Astrocyte (in vitro differentiated cells and primary cell): ENCODE results near the gene OXCT1. TPM values are rescaled to one million over a fixed set of nuclear protein-coding genes. Genes with fewer than 3 reads are reported as not detected.

Experiments used
- DNase-seq: peaks from one replicate; pipeline ENCODE4 v3.0.0-alpha.2; 2010; ENCODE audit warnings: low read depth
- FAIRE-seq: peaks from 2 replicates; lab custom pipeline; 2011; peaks lifted over from hg19 to GRCh38; lab: Jason Lieb, UNC
- H2AFZ ChIP-seq: 2 replicates; pipeline ENCODE4 v1.6.0; 2012; ENCODE audit warnings: low read depth, low read length, inconsistent platforms
- H3K27ac ChIP-seq: 2 replicates; pipeline ENCODE4 v1.5.1; 2011; ENCODE audit warnings: low read depth, low read length, inconsistent platforms
- H3K27me3 ChIP-seq: 2 replicates; pipeline ENCODE4 v1.6.0; 2011; ENCODE audit warnings: low read length, inconsistent platforms; ENCODE audit not compliant: insufficient read depth
- H3K36me3 ChIP-seq: 2 replicates; pipeline ENCODE4 v1.5.1; 2011; ENCODE audit warnings: low read length, inconsistent platforms; ENCODE audit not compliant: insufficient read depth
- H3K4me1 ChIP-seq: 2 replicates; pipeline ENCODE4 v1.5.1; 2011; ENCODE audit warnings: low read length, inconsistent platforms; ENCODE audit not compliant: insufficient read depth
- H3K4me2 ChIP-seq: 2 replicates; pipeline ENCODE4 v1.6.0; 2012; ENCODE audit warnings: low read length, inconsistent platforms
- H3K4me3 ChIP-seq: 2 replicates; pipeline ENCODE4 v1.5.1; 2011; ENCODE audit warnings: low read depth, mild to moderate bottlenecking, low read length, inconsistent platforms; ENCODE audit not compliant: insufficient read depth
- H3K79me2 ChIP-seq: 2 replicates; pipeline ENCODE4 v1.6.0; 2012; ENCODE audit warnings: mild to moderate bottlenecking, low read length, inconsistent platforms; ENCODE audit not compliant: insufficient read depth
- H3K9ac ChIP-seq: 2 replicates; pipeline ENCODE4 v1.6.0; 2012; ENCODE audit warnings: mild to moderate bottlenecking, low read length, inconsistent platforms
- H3K9me3 ChIP-seq: 2 replicates; pipeline ENCODE4 v1.5.1; 2012; ENCODE audit warnings: low read depth, mild to moderate bottlenecking, low read length, inconsistent platforms; ENCODE audit not compliant: insufficient read depth
- H4K20me1 ChIP-seq: 2 replicates; pipeline ENCODE4 v1.6.0; 2012; ENCODE audit warnings: low read length, inconsistent platforms; ENCODE audit not compliant: insufficient read depth
- H3K27ac Mint-ChIP-seq: one replicate; pipeline ENCODE4 v1.8.0; 2021; ENCODE audit warnings: mild to moderate bottlenecking, mixed read lengths; ENCODE audit not compliant: unreplicated experiment
- H3K27me3 Mint-ChIP-seq: one replicate; pipeline ENCODE4 v1.8.0; 2021; ENCODE audit warnings: low read depth, mixed read lengths; ENCODE audit not compliant: unreplicated experiment
- H3K36me3 Mint-ChIP-seq: one replicate; pipeline ENCODE4 v1.8.0; 2021; ENCODE audit warnings: low read depth, mixed read lengths; ENCODE audit not compliant: unreplicated experiment
- H3K4me1 Mint-ChIP-seq: one replicate; pipeline ENCODE4 v1.8.0; 2021; ENCODE audit warnings: low read depth, mixed read lengths; ENCODE audit not compliant: unreplicated experiment
- H3K4me3 Mint-ChIP-seq: one replicate; pipeline ENCODE4 v1.8.0; 2021; ENCODE audit warnings: mild to moderate bottlenecking, moderate library complexity, mixed read lengths; ENCODE audit not compliant: unreplicated experiment
- H3K9me3 Mint-ChIP-seq: one replicate; pipeline ENCODE4 v1.8.0; 2021; ENCODE audit warnings: mild to moderate bottlenecking, mixed read lengths; ENCODE audit not compliant: unreplicated experiment
- EZH2 ChIP-seq: IDR thresholded peaks from 2 replicates; pipeline ENCODE4 v1.6.1; 2012; ENCODE audit warnings: mild to moderate bottlenecking, low read length, inconsistent platforms; ENCODE audit not compliant: insufficient read depth
- total RNA-seq: library from RNA; stranded (reverse); gene quantifications from 2 replicates; pipeline ENCODE4 v1.2.1, GENCODE V29; 2021
- TF ChIP-seq, protein P1 (sequence below): IDR thresholded peaks from 2 replicates; pipeline ENCODE4 v1.5.1; 2011; ENCODE audit warnings: low read depth, mild to moderate bottlenecking, inconsistent platforms, low read length, moderate library complexity; ENCODE audit not compliant: insufficient read depth

Gene OXCT1
- total RNA-seq, 1 donor from 2014 or later: 24.9 TPM

DNA sequence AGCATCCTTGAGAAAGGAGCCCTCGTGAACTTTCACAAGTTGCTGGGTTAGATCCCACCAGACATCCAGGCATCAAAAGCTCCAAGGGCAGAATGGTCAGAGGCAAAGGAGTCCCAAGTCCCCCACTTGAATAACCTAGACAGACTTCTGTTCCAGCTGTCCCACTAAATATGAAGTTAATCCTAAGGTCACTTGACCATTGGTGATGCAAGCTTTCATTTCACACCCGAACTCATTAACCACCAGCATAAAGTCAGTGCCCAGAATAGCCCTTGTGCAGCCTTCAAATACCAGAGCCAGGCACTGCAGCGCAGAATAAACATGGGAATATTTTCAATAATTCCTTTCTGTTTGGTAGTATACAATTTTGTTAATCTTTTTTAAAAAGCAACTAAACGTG lies 28.9 kb downstream of the OXCT1 start:
- peaks cover 10% of the 10 kb centered on the region for H3K4me1 Mint-ChIP-seq
- H3K27ac Mint-ChIP-seq: peak overlapping the region; percentile 8
- Histone ChIP-seq H3K4me1 (no peaks in the 10 kb centered on the region), H3K27me3 (no peaks in the 10 kb centered on the region), H2AFZ (no peak overlapping the region), H3K4me2 (no peak overlapping the region), H3K27ac (no peak overlapping the region), H3K4me3 (no peak overlapping the region), H3K9me3 (no peaks in the 10 kb centered on the region), H4K20me1 (no peaks in the 10 kb centered on the region), H3K79me2 (no peaks in the 10 kb centered on the region), H3K36me3 (peaks cover 5% of the 10 kb centered on the region), H3K9ac (no peak overlapping the region)
- no peak overlapping the region for H3K4me3 Mint-ChIP-seq
- DNase-seq (no peak), FAIRE-seq (no peak)
- no peaks in the 10 kb centered on the region for H3K36me3 Mint-ChIP-seq
- TF ChIP-seq EZH2: no peak
- TF ChIP-seq, protein P1, sequence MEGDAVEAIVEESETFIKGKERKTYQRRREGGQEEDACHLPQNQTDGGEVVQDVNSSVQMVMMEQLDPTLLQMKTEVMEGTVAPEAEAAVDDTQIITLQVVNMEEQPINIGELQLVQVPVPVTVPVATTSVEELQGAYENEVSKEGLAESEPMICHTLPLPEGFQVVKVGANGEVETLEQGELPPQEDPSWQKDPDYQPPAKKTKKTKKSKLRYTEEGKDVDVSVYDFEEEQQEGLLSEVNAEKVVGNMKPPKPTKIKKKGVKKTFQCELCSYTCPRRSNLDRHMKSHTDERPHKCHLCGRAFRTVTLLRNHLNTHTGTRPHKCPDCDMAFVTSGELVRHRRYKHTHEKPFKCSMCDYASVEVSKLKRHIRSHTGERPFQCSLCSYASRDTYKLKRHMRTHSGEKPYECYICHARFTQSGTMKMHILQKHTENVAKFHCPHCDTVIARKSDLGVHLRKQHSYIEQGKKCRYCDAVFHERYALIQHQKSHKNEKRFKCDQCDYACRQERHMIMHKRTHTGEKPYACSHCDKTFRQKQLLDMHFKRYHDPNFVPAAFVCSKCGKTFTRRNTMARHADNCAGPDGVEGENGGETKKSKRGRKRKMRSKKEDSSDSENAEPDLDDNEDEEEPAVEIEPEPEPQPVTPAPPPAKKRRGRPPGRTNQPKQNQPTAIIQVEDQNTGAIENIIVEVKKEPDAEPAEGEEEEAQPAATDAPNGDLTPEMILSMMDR: no peak
- H3K27me3 Mint-ChIP-seq: no peaks in the 10 kb centered on the region
- no peaks in the 10 kb centered on the region for H3K9me3 Mint-ChIP-seq

DNA sequence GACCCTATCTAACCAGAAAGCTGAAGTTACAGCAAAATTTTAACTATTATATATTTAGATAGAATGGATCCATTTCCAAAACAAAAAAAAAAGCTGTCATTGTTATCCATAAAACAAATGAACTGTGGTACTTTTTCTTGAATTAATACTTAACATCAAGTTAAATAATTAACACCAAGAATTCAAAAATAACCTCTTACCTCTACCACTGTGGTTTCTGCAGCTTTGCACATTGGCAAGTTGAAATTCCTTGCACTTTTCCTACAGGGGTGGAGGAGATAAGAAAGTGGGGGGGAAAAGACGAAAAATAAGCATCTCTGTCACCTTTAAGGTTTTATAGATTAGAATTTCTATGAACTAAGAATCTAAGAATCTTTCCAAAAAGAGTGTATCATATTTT lies 30.0 kb downstream of the OXCT1 start:
- Histone ChIP-seq H3K9ac (no peak overlapping the region), H3K9me3 (no peaks in the 10 kb centered on the region), H3K27me3 (no peaks in the 10 kb centered on the region), H3K79me2 (no peaks in the 10 kb centered on the region), H3K4me3 (no peak overlapping the region), H3K4me2 (no peak overlapping the region), H3K4me1 (peaks cover 10% of the 10 kb centered on the region), H2AFZ (no peak overlapping the region), H3K36me3 (peaks cover 5% of the 10 kb centered on the region), H4K20me1 (no peaks in the 10 kb centered on the region), H3K27ac (no peak overlapping the region)
- Mint-ChIP-seq H3K4me3 (no peak overlapping the region), H3K9me3 (no peaks in the 10 kb centered on the region), H3K4me1 (peaks cover 17% of the 10 kb centered on the region), H3K27me3 (no peaks in the 10 kb centered on the region), H3K36me3 (no peaks in the 10 kb centered on the region), H3K27ac (no peak overlapping the region)
- DNase-seq (no peak), FAIRE-seq (no peak)
- TF ChIP-seq, protein P1: no peak
- TF ChIP-seq EZH2: no peak

DNA sequence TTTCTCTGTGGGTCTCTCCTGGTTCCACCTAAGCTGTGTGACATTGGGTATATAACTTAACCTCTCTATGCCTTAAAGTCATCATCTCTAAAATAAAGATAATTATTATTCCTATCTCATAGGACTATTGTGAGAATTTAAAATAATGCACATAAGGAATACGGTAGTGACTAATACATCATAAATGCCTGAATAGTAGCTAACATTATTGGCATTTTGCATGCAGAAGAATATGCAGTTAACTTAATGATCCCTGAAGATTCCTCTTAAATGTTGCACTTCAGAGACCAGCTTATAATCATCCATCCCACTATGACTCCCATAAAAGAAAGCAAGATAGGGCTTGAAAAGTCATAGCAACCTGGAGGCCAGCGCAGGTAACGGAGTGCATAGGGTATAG lies 32.4 kb downstream of the OXCT1 start:
- Histone ChIP-seq H4K20me1 (no peaks in the 10 kb centered on the region), H3K27me3 (no peaks in the 10 kb centered on the region), H3K4me2 (no peak overlapping the region), H3K9me3 (no peaks in the 10 kb centered on the region), H3K36me3 (peaks cover 5% of the 10 kb centered on the region), H3K4me1 (peaks cover 11% of the 10 kb centered on the region), H3K79me2 (no peaks in the 10 kb centered on the region), H3K4me3 (no peak overlapping the region), H2AFZ (no peak overlapping the region), H3K27ac (no peak overlapping the region), H3K9ac (no peak overlapping the region)
- DNase-seq (no peak), FAIRE-seq (no peak)
- H3K9me3 Mint-ChIP-seq: no peaks in the 10 kb centered on the region
- H3K27ac Mint-ChIP-seq: no peak overlapping the region
- peaks cover 29% of the 10 kb centered on the region for H3K4me1 Mint-ChIP-seq
- no peaks in the 10 kb centered on the region for H3K27me3 Mint-ChIP-seq
- TF ChIP-seq, protein P1: no peak
- TF ChIP-seq EZH2: no peak
- H3K36me3 Mint-ChIP-seq: no peaks in the 10 kb centered on the region
- H3K4me3 Mint-ChIP-seq: no peak overlapping the region
